HCEC 1CT (cell line): ENCODE data around the gene KCNH4.
"Not testable (repeated sequence)": the region's sequence is repeated elsewhere in the genome, so short reads cannot be mapped to it uniquely, and the experiment has no call there.

Source experiments
- DNase-seq: peaks from one replicate; pipeline ENCODE4 v3.0.0-alpha.2; 2017

The KCNH4 gene

GRCh38 chr17:42193969-42194899, 13.3 kb upstream of the KCNH4 start, which contains the start of gene GHDC:
Gene GHDC, minus strand, starts transcription at chr17:42194494. Its CDS starts 913 bp downstream, at chr17:42193581.
- DNase-seq: peak; percentile 60

GRCh38 chr17:42193216-42193968, 12.4 kb upstream of the KCNH4 start:
- DNase-seq: no peak

GRCh38 chr17:42192189-42193126, 11.5 kb upstream of the KCNH4 start:
- DNase-seq: no peak

- DNase-seq: no peak
These were observed 10.3 kb upstream of the KCNH4 start for GRCh38 chr17:42191275-42191608.

- DNase-seq: no peak
These were observed 9.7 kb upstream of the KCNH4 start for GRCh38 chr17:42190491-42191274.

GRCh38 chr17:42189651-42189965, 8.7 kb upstream of the KCNH4 start:
- no peak for DNase-seq

GRCh38 chr17:42188749-42189650, 8.1 kb upstream of the KCNH4 start:
- DNase-seq: no peak

GRCh38 chr17:42187833-42188232, 6.9 kb upstream of the KCNH4 start:
- no peak for DNase-seq

GRCh38 chr17:42186191-42186590, 5.2 kb upstream of the KCNH4 start:
- not testable (repeated sequence) for DNase-seq

GRCh38 chr17:42185621-42185930, 4.6 kb upstream of the KCNH4 start:
- no peak for DNase-seq

- DNase-seq: no peak
These were observed 4.0 kb upstream of the KCNH4 start, which contains the start of gene HCRT for GRCh38 chr17:42184713-42185620. Gene HCRT, minus strand, starts transcription at chr17:42185452. Its CDS starts 87 bp downstream, at chr17:42185365.

GRCh38 chr17:42183741-42184711, 3.1 kb upstream of the KCNH4 start:
- DNase-seq: peak; percentile 63

GRCh38 chr17:42182927-42183734, 2.2 kb upstream of the KCNH4 start:
- peak; percentile 41 for DNase-seq

GRCh38 chr17:42181851-42182207, 887 bp upstream of the KCNH4 start:
- DNase-seq: no peak

GRCh38 chr17:42180411-42180921, 476 bp downstream of the KCNH4 start:
- no peak for DNase-seq

GRCh38 chr17:42179911-42180410, 981 bp downstream of the KCNH4 start:
- no peak for DNase-seq

GRCh38 chr17:42179335-42179734, 1.6 kb downstream of the KCNH4 start:
- no peak for DNase-seq

GRCh38 chr17:42178817-42179216, 2.1 kb downstream of the KCNH4 start:
- DNase-seq: no peak
